ENCODE data around the gene SLC66A2.

SLC66A2 gene

GRCh38 chr18:79864006-79864725 is 87.3 kb downstream of the SLC66A2 start:
- DNase-seq, result no peak

- no peak for DNase-seq
Observed at GRCh38 chr18:79863161-79864005, 88.1 kb downstream of the SLC66A2 start.

- no peak for DNase-seq
Observed at GRCh38 chr18:79862562-79862961, 88.9 kb downstream of the SLC66A2 start.

GRCh38 chr18:79861687-79862086 is 89.8 kb downstream of the SLC66A2 start:
- no peak for DNase-seq

- no peak for DNase-seq
Observed at GRCh38 chr18:79859314-79859713, 92.1 kb downstream of the SLC66A2 start.

GRCh38 chr18:79857082-79857671 is 94.3 kb downstream of the SLC66A2 start:
- DNase-seq, result no peak

- no peak for DNase-seq
Observed at GRCh38 chr18:79856119-79857007, 95.1 kb downstream of the SLC66A2 start.

- DNase-seq, result no peak
Observed at GRCh38 chr18:79855147-79855933, 96.1 kb downstream of the SLC66A2 start.

- no peak for DNase-seq
Observed at GRCh38 chr18:79853993-79854364, 97.5 kb downstream of the SLC66A2 start.

GRCh38 chr18:79853303-79853992 is 98.0 kb downstream of the SLC66A2 start:
- DNase-seq, result no peak

- no peak for DNase-seq
Observed at GRCh38 chr18:79852561-79853302, 98.7 kb downstream of the SLC66A2 start.

All from NCI-H1417 treated with DMSO at 0.1 percent for 48 hours (cell line).